KMS-11 (cell line): ENCODE data around the gene CERS5.

Experiments used
- H2AFZ ChIP-seq: fragments of 200-600 bp; sonication (generic); 2 replicates; pipeline ENCODE4 v1.6.1; 2016; ENCODE audit warnings: antibody characterized with exemption, mixed run types, low read depth
- H3K27ac ChIP-seq: fragments of 200-600 bp; sonication (generic); 2 replicates; pipeline ENCODE4 v1.6.1; 2016; ENCODE audit warnings: mild to moderate bottlenecking, mixed run types
- H3K27me3 ChIP-seq: fragments of 200-600 bp; sonication (generic); 2 replicates; pipeline ENCODE4 v1.6.1; 2017; ENCODE audit warnings: mild to moderate bottlenecking, low read depth, mixed run types, moderate library complexity; ENCODE audit not compliant: insufficient read depth
- H3K36me3 ChIP-seq: fragments of 200-600 bp; sonication (generic); 2 replicates; pipeline ENCODE4 v1.6.1; 2017; ENCODE audit warnings: mild to moderate bottlenecking, mixed run types; ENCODE audit not compliant: insufficient read depth
- H3K4me1 ChIP-seq: fragments of 200-600 bp; sonication (generic); 2 replicates; pipeline ENCODE4 v1.6.1; 2016; ENCODE audit warnings: mild to moderate bottlenecking, low read depth, mixed run types; ENCODE audit not compliant: poor library complexity, severe bottlenecking
- H3K4me2 ChIP-seq: fragments of 200-600 bp; sonication (generic); 2 replicates; pipeline ENCODE4 v1.7.0; 2016; ENCODE audit warnings: mild to moderate bottlenecking, mixed run types
- H3K4me3 ChIP-seq: fragments of 200-600 bp; sonication (generic); IDR thresholded peaks from 2 replicates; pipeline ENCODE4 v1.6.1; 2017; ENCODE audit warnings: low read depth, low read length, mixed read lengths; ENCODE audit not compliant: insufficient read depth
- H3K79me2 ChIP-seq: fragments of 200-600 bp; sonication (generic); 2 replicates; pipeline ENCODE4 v1.6.1; 2016; ENCODE audit warnings: low read depth, mixed run types; ENCODE audit not compliant: insufficient read depth
- H3K9ac ChIP-seq: fragments of 200-600 bp; sonication (generic); 2 replicates; pipeline ENCODE4 v1.6.1; 2016; ENCODE audit warnings: mild to moderate bottlenecking, mixed run types
- H4K20me1 ChIP-seq: fragments of 200-600 bp; sonication (generic); 2 replicates; pipeline ENCODE4 v1.6.1; 2016; ENCODE audit warnings: mild to moderate bottlenecking, mixed run types; ENCODE audit not compliant: insufficient read depth
- TF ChIP-seq, protein P1 (sequence below): fragments of 200-600 bp; sonication (generic); conservative IDR thresholded peaks from 2 replicates; pipeline ENCODE4 v1.6.1; 2017; ENCODE audit warnings: low read depth, mild to moderate bottlenecking, antibody characterized with exemption, low read length, moderate library complexity, mixed read lengths

The CERS5 gene

DNA sequence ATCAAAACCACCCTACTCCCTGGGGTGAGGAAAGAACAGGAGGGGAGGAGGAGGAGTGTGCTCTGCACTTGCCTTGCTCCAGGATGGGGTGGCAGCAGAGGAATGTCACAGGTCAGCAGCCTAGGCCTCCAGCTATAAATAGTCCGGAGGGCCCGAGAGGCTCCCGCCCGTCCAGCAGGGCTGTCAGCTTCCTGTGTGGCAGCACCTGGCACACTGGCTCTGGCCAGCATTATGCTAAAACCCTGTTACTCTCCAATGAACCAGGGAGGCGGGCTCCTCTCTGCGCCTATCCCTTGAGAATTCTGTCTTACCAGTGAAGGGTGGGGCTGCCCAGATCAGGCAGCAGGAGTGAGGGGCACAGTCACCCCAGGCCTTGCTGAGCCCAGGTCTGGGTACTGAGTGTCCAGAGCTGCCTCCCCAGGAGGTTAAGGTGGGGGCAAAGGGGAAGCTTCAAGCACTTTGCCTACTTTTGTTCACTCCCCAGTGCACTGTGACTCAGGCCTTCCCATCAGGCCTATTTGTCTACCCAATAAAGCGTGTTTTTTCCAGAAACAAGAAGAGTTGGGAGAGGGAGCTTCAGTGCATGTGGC is 56.3 kb downstream of the CERS5 start:
- Histone ChIP-seq H3K79me2 (peaks cover 32% of the 10 kb centered on the region), H3K4me1 (peaks cover 50% of the 10 kb centered on the region), H3K4me2 (peak overlapping the region; percentile 93), H3K9ac (peak overlapping the region; percentile 50), H3K27me3 (no peaks in the 10 kb centered on the region), H4K20me1 (no peaks in the 10 kb centered on the region), H3K4me3 (no peak overlapping the region), H3K36me3 (no peaks in the 10 kb centered on the region), H2AFZ (peak overlapping the region; percentile 53), H3K27ac (peak overlapping the region; percentile 92)
- TF ChIP-seq, protein P1, sequence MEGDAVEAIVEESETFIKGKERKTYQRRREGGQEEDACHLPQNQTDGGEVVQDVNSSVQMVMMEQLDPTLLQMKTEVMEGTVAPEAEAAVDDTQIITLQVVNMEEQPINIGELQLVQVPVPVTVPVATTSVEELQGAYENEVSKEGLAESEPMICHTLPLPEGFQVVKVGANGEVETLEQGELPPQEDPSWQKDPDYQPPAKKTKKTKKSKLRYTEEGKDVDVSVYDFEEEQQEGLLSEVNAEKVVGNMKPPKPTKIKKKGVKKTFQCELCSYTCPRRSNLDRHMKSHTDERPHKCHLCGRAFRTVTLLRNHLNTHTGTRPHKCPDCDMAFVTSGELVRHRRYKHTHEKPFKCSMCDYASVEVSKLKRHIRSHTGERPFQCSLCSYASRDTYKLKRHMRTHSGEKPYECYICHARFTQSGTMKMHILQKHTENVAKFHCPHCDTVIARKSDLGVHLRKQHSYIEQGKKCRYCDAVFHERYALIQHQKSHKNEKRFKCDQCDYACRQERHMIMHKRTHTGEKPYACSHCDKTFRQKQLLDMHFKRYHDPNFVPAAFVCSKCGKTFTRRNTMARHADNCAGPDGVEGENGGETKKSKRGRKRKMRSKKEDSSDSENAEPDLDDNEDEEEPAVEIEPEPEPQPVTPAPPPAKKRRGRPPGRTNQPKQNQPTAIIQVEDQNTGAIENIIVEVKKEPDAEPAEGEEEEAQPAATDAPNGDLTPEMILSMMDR: no peak

DNA sequence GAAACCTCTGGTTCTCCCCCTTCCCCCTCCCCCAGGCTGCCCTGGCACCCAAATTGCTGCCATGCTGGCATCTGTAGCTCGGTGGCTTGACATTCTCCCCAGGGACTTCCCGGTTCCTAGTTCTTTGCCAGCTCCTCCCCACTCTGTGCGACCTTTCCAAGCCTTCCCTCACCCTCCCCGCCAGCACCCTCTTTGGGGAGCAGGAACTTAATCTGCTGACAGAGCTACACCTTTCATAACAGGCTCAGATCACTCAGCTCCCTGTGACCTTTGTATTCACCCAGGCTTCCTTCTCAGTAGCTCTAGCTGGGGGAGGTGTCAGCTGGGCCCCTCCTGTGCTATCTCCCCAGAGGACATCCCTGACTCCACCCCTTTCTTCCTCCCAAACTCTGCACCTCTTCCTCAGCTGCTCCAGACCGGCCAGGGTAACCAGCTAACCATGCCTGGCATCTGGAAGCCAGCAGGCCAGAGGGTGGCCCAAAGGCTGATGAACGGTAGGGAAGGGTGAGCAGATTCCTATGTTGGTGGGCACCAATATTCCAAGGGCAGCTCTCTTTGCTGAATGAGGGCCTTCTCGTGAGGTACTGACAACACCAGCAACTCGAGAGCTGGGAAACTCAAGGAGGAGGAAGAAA is 56.9 kb downstream of the CERS5 start:
- Histone ChIP-seq H3K27ac (peak overlapping the region; percentile 92), H3K27me3 (no peaks in the 10 kb centered on the region), H2AFZ (peak overlapping the region; percentile 53), H3K4me2 (peak overlapping the region; percentile 93), H3K36me3 (no peaks in the 10 kb centered on the region), H3K79me2 (peaks cover 27% of the 10 kb centered on the region), H3K4me1 (peaks cover 50% of the 10 kb centered on the region), H4K20me1 (no peaks in the 10 kb centered on the region), H3K4me3 (no peak overlapping the region), H3K9ac (peak overlapping the region; percentile 50)
- TF ChIP-seq, protein P1: no peak

DNA sequence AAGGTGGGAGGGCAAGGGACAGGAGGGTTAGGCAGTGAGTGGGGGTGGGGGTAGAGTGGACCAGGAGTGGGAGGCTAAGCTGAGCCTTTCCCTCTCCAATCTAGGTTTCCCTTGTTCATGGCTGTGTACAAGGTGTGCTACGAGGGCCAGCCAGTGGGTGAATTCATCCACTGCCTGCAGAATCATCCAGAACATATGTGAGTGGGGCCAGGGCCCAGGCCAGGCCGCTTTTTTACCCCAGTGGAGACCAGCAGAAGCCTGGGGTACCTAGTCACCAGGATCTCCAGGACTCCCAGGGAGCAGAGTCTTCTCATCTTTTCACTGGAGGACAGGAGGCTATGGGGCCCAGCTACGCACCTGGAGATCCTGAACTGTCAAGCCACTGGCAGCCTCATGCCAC is 57.9 kb downstream of the CERS5 start:
- TF ChIP-seq, protein P1: no peak
- H3K9ac ChIP-seq: peak overlapping the region; percentile 50; the same call in 1 of the 2 replicates
- H3K27me3 ChIP-seq: no peaks in the 10 kb centered on the region
- peak overlapping the region; percentile 53; the same call in 1 of the 2 replicates for H2AFZ ChIP-seq
- H3K36me3 ChIP-seq: no peaks in the 10 kb centered on the region
- H4K20me1 ChIP-seq: no peaks in the 10 kb centered on the region
- peak overlapping the region; percentile 93 for H3K4me2 ChIP-seq
- H3K27ac ChIP-seq: peak overlapping the region; percentile 92
- peaks cover 18% of the 10 kb centered on the region for H3K79me2 ChIP-seq
- H3K4me3 ChIP-seq: no peak overlapping the region
- H3K4me1 ChIP-seq: peaks cover 46% of the 10 kb centered on the region

DNA sequence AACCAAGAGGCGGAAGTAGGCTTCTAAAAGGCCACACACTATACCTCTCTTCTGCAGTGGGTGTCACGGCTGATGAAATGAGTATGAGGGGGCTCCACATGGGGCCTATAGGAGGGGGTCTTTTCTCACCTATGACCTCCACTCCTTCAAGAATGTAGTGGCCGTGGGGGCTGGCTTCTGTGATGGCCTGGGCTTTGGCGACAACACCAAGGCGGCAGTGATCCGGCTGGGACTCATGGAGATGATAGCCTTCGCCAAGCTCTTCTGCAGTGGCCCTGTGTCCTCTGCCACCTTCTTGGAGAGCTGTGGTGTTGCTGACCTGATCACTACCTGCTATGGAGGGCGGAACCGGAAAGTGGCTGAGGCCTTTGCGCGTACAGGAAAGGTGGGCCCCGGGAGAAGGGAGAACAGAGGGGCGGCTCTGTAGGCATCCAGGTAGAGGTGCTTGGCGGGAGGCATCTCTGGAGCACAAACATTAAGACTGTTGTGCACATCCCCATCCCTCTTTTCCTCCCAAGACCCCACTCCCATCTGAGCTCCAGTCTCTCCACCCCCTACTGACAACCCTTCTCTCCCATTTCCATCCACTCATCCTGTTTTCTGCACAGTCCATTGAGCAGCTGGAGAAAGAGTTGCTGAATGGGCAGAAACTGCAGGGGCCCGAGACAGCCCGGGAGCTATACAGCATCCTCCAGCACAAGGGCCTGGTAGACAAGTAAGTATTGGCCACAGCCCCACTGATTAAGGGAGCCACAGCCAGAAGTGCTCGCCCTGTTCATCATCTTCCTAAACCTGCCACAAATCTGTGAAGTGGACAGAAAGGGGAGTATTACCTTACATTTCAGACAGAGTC is 59.5 kb downstream of the CERS5 start:
- no peaks in the 10 kb centered on the region for H3K27me3 ChIP-seq
- peaks cover 2% of the 10 kb centered on the region for H3K79me2 ChIP-seq
- TF ChIP-seq, protein P1: no peak
- no peaks in the 10 kb centered on the region for H4K20me1 ChIP-seq
- no peak overlapping the region for H3K4me2 ChIP-seq
- H3K4me3 ChIP-seq: no peak overlapping the region
- peak overlapping the region; percentile 92; the same call in 1 of the 2 replicates for H3K27ac ChIP-seq
- H3K9ac ChIP-seq: no peak overlapping the region
- no peak overlapping the region for H2AFZ ChIP-seq
- peaks cover 47% of the 10 kb centered on the region for H3K4me1 ChIP-seq
- H3K36me3 ChIP-seq: no peaks in the 10 kb centered on the region
